ENCODE data around the gene TMEM150A.

TMEM150A gene

GRCh38 chr2:85554980-85555612 lies 47.4 kb downstream of the TMEM150A start:
- TF ChIP-seq CTCF (conservative IDR thresholded peaks at IDR 0.05; ENCODE audit: low read depth), result no peak
- POLR2A ChIA-PET (ENCODE audit: low non-redundant PET), result no interaction called here
- CTCF ChIA-PET, result interaction anchor here (0.7 kb wide), 1 partner anchor 176 kb away, joined by 3 read pairs; no protein-coding TSS in a partner anchor
- H3K27ac ChIP-seq, result no peak overlapping the region
- no peak for DNase-seq (ENCODE audit: low spot score)

DNA sequence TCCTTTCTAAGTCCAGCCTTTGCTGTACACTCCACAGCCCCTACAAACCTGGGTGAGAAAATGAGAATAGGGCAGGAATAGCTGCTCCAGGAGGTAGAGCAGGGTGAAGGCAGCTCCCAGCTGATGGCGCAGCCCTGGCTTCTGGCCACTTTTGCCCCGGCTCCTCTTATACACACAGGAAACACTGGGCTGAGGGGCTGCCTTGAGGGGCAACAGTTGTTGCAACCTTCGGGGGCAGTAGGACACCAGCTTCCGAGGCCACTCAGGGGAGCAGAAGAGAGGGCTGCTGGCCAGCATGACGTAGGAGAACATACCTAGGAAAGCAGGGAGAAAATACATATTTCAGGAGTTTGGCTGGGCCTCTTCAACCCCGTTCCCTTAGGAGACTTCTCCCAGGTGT lies 49.3 kb downstream of the TMEM150A start:
- no peak for TF ChIP-seq CTCF (conservative IDR thresholded peaks at IDR 0.05; ENCODE audit: low read depth)
- ChIA-PET CTCF (interaction anchor here (0.9 to 3.3 kb wide), 2 partner anchors 132 to 133 kb away, joined by 4 to 40 read pairs; no protein-coding TSS in a partner anchor), POLR2A (ENCODE audit: low non-redundant PET) (no interaction called here)
- H3K27ac ChIP-seq, result peak overlapping the region; percentile 34
- DNase-seq (ENCODE audit: low spot score), result no peak

DNA sequence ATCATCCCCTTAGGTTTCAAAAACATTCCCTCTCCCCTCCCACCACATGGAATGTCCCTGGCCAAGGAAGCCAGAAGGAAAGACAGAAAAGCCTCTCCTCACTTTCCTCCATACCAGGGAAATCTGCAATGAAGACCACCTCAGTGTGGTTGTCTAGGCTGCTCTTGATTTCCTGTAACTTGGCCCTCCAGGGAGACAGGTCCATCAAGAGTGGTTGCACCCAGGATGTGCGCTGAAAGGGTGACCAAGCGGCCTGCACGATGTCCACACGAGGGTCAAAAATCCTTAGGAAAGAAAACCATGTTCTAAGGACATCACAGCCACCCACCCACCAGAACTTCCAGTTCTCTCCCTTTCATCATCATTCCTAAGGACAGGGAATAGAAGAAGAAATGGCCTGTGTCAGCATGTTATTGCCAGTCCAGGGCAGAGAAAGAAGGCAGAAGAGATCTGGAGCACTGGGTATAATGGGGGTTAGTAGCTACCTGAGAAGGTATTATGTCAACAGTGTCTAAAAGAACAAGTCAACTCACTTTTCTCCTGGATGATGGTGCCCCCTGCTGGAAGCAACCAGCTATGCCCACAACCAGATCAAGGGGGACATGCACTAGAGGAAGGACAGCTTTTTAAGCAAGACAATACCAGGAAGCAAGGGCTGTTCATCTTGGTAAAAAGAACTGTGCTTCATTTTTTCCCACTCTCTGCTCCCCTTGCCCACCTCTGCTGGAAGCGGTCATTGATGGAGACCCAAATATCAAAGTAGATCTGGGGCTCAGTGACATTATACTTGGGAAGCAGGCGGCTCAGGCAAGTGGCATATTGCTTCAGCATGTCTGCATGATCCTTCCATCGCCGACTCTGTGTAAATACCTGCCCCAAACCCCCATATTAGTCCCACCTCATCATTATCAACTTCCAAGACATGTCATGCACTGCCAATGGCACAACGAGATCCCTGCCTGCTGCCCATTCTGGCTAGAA lies 50.5 kb downstream of the TMEM150A start:
- H3K27ac ChIP-seq, result peak overlapping the region; percentile 40
- DNase-seq (ENCODE audit: low spot score), result peak; percentile 72
- peak; percentile 88 for TF ChIP-seq CTCF (conservative IDR thresholded peaks at IDR 0.05; ENCODE audit: low read depth)
- CTCF ChIA-PET, result interaction anchor here (0.5 to 3.3 kb wide), 24 partner anchors 8 to 232 kb away, joined by 3 to 40 read pairs (median 4); partner anchors contain the start of genes ELMOD3, GGCX, MAT2A and RETSAT
- POLR2A ChIA-PET (ENCODE audit: low non-redundant PET), result interaction anchor here (1.0 kb wide), 1 partner anchor 9 kb away, joined by 4 read pairs; the partner anchor contains the start of gene GGCX

DNA sequence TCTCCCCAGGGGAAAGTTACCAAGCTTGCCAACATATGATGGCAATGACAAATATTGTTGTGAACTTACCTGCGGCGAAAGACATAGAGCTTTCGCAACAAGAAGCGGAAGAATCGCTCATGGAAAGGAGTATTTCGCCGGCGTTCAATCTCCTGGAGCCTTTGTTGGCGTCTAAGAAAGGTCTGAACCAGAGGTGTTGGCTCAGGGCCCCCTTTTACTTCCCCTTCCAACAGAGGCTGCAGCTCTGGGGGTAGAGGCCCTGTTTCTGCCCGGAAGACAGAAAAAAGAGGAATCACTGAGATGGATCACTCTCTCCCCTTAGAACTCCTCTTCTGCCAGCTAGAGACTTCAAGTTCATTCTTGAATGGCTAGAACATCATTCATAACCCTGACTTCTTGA lies 52.0 kb downstream of the TMEM150A start:
- ChIA-PET POLR2A (ENCODE audit: low non-redundant PET) (interaction anchor here (0.6 to 1.2 kb wide), 2 partner anchors 12 to 26 kb away, joined by 5 to 8 read pairs; partner anchors contain the start of gene MAT2A), CTCF (interaction anchor here (0.6 to 3.3 kb wide), 5 partner anchors 56 to 284 kb away, joined by 3 to 40 read pairs (median 4); no protein-coding TSS in a partner anchor)
- DNase-seq (ENCODE audit: low spot score), result no peak
- TF ChIP-seq CTCF (conservative IDR thresholded peaks at IDR 0.05; ENCODE audit: low read depth), result no peak
- H3K27ac ChIP-seq, result peak overlapping the region; percentile 27; the same call in 1 of the 2 replicates

GRCh38 chr2:85549826-85550225 lies 52.7 kb downstream of the TMEM150A start:
- ChIA-PET CTCF (interaction anchor here (3.3 kb wide), 1 partner anchor 130 kb away, joined by 40 read pairs; no protein-coding TSS in a partner anchor), POLR2A (ENCODE audit: low non-redundant PET) (interaction anchor here (0.6 kb wide), 1 partner anchor 79 kb away, joined by 4 read pairs; no protein-coding TSS in a partner anchor)
- TF ChIP-seq CTCF (conservative IDR thresholded peaks at IDR 0.05; ENCODE audit: low read depth), result no peak
- no peak for DNase-seq (ENCODE audit: low spot score)
- peak overlapping the region; percentile 55; the same call in 1 of the 2 replicates for H3K27ac ChIP-seq

DNA sequence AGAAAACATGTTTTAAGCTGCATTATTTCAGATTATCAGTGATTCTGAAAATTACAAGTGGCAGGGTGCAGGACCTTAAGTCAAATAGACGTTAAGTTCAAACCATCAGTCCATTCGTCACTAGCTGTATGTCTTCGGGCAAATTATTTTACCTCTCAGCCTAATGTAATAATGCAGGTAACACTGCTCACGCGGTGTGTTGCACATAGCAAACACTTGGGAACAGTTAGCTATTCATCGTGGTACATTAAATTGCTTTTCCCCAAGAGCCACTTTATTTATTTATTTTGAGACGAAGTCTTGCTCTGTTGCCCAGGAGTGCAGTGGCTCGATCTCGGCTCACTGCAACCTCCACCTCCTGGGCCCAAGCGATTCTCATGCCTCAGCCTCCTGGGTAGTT lies 53.4 kb downstream of the TMEM150A start:
- POLR2A ChIA-PET (ENCODE audit: low non-redundant PET), result interaction anchor here (0.6 kb wide), 1 partner anchor 78 kb away, joined by 4 read pairs; no protein-coding TSS in a partner anchor
- no peak for DNase-seq (ENCODE audit: low spot score)
- no peak for TF ChIP-seq CTCF (conservative IDR thresholded peaks at IDR 0.05; ENCODE audit: low read depth)
- CTCF ChIA-PET, result interaction anchor here (0.6 kb wide), 1 partner anchor 138 kb away, joined by 4 read pairs; no protein-coding TSS in a partner anchor
- peak overlapping the region; percentile 55 for H3K27ac ChIP-seq

Data from RWPE1 (cell line).